ENCODE data around the gene PWP1.

Gene PWP1

DNA sequence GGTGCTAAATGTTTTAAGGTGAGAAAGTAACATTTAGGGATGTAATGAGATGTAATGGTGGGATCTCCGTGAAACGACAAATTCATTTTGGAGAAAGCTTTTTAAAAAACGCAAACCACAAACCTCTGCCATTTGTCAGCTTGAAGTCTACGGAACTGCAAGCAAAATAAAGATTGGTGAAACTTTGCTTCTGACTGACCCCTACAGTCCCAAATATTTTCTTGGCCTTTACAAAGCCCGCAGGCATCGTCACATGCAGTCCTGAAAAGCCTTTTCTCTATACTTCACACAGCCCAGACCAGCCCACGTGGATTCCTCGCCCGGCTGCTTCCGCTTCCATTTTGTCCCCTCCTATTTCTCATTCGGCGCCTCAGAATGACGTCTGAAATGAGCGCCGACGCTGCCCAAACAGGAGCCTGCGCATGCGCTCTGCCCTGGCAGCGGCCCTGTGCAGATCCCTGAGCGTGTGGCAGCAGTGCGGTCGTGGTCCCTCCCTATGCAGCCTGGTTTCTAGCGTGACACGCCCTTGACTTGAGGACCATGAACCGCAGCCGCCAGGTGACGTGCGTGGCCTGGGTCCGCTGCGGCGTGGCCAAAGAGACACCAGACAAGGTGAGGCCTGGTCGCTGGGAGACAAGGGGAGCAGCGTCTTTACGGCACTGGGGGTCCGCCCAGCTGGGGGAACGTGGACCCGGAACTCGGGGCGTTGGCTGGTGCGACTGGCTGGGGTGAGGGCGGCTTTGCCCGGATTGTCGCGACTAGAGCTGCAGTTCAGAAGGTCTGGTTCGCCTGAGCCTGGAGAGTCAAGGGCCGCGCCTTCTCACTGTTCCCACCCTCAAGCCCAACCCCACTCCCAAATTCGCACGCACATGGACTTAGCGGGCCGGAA is at the start of gene PWP1:
PWP1 (plus strand) TSS at position 440 of the 889 bp plus-strand sequence; CDS start at position 541, 101 bp downstream.
- peak; percentile 89 to 91 for DNase-seq

DNA sequence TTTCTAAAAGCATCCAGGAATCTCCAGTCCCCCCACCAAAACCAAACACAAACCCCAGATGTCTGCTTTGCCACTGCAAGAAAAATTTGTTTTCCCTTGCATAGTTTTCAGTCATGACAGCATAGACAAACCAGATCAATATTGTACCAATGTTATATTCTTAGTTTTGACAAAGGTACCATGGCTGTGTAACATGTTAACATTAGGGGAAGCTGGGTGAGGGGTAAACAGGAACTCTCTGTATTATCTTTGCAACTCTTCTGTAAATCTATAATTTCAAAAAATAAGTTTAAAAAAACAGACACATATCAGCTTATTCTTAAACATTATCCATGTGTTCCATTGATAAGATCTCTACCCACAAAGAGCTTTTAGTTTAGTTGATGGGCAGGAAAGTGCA is 44.4 kb upstream of the PWP1 start:
- no peak for DNase-seq

DNA sequence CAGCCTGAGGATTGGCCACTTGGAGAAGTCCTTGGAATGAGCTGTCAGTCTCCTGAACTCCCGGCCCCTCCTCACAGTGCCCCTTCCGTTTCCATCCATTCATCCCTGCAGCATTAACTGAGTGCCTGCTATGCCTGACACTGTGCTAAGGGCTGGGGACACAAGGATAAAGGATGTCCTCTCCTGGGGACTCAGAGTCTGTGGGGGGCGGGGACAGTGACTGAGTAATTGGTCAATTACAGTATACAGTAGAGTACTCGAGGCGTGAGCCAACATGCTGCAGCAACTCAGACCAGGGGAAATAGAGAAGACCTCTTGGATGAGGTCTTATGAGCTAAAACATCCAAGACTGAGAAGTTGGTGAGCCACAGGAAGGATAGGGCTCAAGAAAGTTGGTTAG is 43.4 kb upstream of the PWP1 start:
- no peak for DNase-seq

DNA sequence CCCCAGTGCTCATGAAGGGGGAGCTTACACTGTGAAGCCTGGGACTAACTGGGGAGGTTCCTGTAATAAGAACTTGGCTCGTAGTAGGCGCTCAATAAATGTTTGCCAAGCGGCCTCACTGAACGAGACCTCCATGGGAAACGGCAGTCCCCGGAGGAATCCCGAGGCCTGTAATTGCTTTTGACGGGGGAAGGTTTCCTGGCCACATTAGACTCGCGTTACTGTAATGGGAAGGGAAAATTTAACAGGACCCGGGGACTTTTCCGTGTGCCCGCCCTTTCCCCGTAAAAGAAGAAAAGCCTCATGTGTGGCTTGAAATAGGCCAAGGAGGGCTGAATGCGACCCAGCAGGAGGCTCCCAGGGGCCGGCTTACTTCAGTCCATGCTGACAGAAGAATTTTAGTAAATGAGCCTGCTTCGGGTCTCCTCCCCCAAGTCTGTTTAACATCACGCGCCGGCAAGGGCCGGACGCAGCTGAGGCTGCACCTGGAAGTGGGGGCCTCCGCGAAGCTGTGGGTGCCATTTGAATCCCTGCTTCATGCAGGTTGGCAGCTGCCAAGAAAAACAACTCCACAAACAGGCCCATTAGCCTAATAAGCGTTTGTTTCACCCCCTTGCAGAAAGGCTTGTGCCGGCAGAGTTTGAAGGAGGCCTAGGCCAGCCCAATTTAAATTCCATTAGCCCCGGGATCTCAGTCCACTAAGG is 39.8 kb upstream of the PWP1 start:
- DNase-seq, result no peak

DNA sequence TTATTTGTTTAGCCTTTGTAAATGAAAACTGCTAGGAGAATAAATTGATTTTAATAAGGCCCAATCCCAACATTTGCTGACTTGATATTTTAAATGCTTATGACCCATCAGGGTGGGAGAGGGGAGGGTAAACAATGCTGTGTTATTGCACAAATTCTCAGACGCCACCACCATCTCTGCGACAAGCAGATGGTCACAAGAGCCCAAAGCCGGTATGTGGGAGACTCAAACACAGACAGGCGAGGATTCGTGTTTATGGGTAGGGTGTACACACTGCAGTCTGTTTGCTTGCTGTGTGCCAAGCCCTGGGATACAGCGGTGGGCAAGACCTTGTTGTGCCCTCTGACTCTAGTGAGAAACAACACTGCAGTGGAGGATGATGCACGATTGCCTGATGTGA is 39.2 kb upstream of the PWP1 start:
- DNase-seq, result no peak

DNA sequence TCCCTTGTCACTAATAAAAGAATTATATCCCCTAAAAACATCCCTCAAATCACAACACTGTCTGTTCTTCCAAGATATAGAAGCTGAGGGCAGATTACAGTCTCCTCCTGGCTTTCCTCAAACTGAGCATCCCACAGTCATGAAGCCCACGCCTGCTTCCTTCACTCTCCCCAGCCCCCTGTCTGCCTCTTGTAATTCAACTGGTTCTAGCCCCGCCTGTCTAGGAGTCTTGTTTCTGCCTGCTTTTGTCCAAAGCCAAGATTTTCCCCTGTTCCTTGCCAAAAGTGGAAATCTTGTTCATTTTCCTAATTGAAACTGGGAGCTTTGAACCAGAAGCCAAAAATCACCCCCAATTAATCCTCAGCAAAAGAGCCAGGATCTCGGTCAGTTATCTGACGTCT is 35.9 kb upstream of the PWP1 start:
- DNase-seq, result no peak

DNA sequence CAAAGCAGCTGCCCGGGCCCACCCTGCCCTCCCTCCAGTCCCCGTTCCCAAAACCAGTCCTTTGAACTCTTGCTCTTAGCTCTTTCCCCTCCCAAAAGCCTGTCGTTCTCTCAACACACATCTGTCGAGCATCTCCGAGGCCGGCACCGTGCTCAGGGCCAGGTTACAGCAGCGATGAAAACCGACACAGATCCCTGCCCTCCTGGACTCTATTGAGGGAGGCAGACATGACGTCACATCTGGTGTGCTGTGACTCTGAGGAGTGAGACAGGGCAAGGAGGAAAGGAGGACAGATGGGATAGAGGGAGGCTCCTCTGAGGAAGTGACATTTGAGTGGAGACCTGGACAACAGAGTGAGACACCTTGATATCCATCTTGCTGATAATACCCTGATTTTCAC is 34.6 kb upstream of the PWP1 start:
- DNase-seq, result peak; percentile 40 to 61

DNA sequence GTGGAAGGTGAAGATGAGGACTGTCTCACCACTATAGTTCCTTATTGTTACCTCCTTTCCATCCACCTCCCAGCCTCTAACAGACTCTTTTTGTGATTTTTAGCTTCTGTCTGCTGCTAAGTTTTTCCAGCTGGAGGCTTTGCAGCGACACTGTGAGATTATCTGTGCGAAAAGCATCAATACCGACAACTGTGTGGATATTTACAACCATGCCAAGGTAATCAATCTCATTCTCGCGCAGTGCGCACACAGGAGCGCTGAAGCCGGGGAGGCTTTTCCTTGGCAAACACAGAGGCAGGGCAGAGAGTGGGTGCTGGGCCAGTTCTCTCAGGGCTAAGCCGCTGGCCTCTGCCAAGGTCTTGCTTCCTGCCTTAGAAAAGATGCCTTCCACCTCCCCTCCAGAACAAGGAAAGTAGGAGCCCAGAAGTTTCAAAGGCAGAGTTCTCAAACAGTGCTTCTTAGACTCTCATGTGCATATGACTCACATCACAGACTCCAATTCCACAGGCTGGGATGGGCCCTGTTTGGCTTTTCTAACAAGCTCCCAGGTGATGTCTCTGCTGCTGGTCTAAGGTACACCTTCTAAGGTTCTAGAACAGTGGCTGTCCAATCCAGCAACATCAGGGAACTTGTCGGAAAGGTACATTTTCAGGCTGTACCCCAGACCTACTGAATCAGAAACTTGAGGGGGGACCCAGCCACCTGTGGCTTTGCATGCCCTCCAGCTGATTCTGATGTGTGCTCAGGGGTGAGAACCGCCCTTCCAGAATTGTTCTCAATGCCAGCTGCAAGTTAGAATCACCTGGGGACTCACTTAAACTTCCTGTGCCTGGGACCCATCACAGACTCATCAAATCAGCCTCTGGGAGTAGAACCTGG is 33.8 kb upstream of the PWP1 start:
- no peak for DNase-seq

DNA sequence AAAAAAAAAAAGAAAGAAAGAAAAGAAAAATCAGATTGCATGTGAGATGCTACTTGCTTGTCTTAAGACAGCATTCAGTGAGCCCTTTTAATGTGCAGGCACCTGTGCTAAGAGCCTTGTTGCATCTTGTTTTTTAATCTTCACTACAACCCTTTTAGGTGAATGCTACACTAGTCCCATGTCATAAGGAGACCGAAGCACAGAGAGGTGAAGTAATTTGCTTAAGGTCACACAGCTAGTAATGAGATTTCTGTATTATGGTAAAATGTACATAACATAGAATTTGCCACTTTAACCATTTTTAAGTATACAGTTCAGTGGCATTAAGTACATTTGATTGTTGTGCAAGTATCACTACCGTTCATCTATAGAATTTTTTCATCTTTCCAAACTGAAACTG is 32.1 kb upstream of the PWP1 start:
- no peak for DNase-seq

DNA sequence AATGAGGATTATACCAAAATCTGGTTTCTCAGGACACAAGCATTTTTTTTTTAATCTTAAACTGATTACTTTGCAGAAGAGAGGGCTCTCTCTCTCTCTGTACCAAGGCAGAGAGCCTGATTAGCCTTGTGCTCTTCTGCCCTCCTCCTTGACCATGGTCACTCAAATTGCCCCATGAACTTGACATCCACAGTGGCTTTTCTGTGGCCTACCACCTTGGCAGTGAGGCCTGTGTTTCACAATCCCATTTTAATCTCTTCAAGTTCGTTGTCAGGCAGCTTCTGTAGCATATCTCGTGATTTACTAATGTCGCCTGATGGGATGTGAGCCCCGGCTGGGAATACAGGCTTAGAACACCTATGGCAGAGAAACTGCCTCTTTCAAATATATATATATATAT is 30.7 kb upstream of the PWP1 start:
- no peak for DNase-seq

DNA sequence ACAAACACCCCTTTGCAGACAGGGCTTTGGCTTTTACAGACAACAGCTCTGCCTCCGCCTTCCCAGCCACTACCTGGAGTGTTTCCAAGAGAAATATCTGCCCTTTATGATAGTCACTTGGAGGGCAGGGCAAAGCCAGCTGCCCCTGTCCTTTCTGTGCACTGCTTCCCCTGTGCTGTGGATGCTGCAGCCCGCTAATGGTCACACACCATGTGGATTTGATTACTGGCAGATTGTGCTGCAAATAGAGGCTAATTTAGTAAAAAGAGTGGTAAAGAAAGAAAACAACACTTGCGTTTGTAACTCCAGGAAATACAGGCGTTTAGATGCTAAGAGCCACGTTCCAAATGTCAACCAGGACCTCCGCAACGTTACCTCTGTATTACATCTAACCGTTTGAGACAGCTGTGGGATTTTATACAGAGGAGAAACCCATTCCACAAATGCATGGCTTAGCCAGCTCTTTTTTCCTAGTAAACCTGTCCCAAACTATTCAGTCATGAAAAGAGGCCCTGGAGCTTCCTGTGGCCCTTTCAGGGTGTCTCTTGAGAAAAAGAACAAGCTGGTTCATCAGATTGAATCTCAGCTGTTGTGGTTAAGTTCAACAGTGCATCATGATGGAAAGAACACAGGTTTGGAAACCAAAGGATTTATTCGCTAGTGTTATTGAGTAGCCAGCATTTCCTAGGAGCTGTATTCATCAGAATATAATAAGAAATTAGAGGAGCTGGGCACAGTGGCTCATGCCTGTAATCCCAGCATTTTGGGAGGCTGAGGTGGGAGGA is 30.1 kb upstream of the PWP1 start:
- no peak for DNase-seq

DNA sequence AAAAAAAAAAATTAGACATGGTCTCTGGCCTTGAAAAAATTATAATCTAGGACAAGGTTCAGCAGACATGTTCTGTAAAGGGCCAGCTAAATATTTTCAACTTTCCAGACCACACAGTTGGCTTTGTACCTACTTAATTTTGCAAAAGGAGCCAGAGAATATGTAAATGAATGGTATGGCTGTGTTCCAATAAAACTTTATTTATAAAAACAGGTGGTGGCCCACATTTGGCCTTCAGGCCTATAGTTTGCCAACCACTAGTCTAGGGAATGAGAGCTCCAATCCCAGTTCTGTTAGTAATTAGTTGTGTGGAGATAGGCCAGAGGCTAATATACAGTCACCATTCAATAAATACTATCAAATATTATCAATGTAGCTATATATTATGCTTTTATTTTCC is 29.3 kb upstream of the PWP1 start:
- DNase-seq, result no peak

DNA sequence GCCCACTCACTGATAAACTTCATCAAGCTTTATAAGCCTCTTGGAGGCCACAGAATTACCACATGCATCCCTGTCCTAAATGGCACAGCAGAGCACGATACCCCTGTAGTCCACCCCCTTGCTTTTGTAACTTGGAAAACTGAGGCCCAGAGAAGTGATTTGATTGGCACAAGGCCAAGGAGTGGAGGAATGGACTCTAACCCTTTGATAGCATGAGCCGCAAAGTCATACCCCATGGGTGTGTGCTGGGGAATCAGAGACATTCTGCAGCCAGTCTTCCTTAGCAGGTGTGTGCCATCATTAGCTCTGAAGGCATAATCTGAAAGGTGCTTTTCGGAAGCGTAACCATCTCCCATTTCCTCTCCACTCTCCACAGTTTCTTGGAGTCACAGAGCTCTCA is 28.5 kb upstream of the PWP1 start:
- no peak for DNase-seq

DNA sequence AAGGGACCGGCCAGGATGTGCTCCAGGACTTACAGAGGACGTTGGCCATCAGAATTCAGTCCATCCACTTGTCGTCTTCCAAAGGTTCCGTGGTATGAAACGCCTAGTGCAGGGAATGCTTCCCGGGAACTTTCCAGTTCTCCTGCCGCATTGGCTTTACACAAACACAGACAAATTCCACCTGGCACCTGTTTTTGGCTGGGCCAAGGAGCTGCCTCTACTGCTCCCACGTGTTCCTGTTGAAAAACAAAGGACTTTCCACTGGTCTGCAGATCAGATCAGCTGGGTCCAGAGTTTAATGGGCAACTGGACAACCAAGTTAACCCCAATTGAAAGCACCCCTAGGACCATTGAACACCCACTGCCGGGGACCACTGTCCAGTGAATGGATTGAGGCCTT is 28.0 kb upstream of the PWP1 start:
- no peak for DNase-seq

DNA sequence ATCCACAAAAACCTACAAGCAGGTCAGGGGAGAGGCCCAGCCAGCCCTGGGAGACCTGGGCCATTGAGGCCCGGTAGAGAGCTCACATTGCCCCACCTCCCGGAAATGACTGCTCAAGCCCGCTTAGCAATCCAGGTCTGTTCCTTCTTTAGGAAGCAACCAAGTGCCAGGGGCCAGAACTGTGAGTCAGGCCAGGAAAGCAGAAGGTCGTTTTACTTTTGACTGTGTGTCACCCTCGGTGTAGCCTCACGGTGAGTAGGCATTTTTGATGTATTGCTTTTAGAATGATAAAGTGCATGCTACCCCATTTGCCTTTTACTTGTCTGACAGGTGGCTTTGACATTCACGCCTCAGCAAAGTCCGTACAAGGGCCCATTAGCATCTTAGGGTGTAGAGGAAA is 25.4 kb upstream of the PWP1 start:
- DNase-seq, result no peak

DNA sequence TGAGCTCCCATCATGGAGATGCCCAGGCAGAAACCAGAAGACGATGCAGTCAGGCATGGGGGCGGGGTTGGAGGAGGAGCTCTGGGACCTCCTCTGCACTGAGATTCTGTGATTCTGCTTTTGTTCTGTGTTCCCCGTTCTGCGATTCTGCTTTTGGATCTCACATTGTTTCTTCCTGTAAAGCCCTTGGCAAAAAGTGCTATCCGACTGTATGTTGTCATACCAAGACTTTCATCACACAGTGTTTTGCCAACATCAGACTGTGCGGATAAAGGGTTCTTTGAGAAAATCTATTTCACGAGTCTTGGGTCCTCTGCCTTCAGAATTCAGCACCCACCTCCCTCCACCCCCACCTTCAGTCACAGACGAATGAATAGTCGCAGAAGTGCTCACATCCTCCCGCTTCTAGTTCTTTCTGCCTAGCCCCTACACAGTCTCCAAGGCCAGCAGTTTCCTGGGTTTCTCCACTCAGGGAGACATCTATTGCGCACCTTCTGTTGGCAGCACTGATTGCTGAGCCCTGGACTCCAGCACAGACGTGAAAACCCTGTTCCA is 24.7 kb upstream of the PWP1 start:
- DNase-seq, result no peak

DNA sequence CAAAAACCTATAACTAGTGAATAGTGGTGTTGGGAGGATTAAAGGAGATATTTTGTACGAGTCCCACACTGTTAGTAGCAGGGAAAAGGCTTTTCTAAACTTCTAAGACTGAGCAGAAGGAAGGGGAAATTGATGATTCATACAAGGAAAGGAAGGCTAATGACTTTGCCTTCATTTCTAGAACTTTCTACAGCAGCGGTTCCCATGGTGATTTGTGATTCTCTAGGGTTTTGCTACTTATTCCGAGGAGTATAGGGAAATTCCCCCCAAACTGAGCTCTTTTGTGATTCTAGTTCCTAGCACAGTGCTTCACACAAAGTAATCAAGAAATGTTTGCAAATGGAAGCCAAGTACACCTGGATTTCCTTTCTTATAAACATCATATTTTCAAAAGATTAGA is 23.8 kb upstream of the PWP1 start:
- no peak for DNase-seq

DNA sequence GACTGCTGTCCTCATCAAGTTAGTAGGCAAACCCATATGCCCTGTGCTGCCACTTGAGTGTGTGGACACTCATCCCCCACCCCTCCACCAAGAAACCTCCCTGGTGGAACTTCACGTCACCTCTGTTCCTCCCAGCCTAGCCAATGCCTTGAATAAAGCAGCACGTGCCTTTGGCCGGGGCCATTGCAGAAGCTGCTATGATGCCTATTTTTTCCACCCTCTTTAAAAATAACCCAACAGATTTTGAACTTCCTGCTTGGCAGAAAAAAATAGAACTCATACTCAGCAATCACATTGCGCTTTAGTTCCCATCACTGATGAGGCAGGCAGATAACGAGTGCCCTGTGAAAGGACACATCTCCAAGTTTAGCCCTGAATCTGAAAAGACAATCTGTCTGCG is 23.1 kb upstream of the PWP1 start:
- DNase-seq, result no peak

DNA sequence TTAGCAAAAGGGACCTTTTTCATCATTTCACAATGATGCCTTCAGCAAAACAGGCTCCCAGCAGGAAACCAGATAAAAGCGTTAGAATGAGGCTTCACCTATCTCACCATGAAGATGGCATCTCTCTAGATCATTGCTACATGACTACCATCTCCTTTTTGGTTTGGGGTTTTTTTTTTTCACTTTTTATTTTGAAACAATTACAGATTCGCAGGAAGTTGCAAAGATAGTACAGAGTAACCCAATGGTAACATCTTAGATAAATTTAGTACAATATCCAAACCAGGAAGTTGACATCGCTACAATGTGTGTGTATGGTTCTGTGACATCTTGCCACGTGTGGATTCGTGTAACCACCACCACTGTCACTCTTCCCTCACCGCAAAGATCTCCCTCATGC is 22.3 kb upstream of the PWP1 start:
- DNase-seq, result no peak

DNA sequence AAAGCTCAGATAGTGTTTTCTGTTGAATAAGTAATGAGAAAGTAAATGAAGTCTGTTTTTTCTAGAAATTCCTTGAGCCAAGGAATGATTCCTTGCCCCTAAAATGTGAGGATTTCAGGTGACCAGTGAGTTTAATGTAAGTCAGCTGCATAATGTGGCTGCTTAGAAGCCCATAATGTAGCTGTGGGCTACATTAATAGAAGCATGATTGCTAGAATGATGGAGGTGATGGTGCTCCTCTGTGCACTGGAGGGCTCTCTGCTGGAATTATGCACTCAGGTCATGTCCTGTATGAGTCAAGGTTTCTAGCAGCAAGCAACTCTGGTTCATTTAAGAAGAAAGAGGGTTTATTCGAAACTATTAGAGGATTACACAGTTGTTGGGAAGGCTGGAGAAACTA is 19.6 kb upstream of the PWP1 start:
- DNase-seq, result no peak

DNA sequence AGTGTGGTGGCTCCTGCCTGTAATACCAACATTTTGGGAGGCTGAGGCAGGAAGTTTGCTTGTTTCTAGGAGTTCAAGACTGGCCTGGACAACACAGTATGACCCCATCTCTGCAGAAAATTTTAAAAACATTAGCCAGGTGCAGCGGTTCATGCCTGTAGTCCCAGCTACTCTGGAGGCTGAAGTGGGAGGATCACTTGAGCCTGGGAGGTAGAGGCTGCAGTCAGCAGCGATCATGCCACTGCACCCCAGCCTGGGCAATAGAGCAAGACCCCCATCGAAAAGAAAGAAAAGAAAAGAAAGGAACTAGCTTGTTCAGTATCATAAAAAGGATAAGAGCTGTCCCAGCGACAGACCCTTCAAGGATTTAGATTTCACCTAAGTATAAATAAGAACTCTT is 18.1 kb upstream of the PWP1 start:
- DNase-seq, result no peak

Measured in NCI-H524 (cell line).